GM19455 (cell line): Measurements from ENCODE around the gene TSPYL4.

ENCODE experiments used
- ATAC-seq: cut with Tn5 transposase; IDR thresholded peaks from one replicate; pipeline ENCODE4 v1.9.1; 2021; ENCODE audit not compliant: unreplicated experiment

Gene TSPYL4

DNA sequence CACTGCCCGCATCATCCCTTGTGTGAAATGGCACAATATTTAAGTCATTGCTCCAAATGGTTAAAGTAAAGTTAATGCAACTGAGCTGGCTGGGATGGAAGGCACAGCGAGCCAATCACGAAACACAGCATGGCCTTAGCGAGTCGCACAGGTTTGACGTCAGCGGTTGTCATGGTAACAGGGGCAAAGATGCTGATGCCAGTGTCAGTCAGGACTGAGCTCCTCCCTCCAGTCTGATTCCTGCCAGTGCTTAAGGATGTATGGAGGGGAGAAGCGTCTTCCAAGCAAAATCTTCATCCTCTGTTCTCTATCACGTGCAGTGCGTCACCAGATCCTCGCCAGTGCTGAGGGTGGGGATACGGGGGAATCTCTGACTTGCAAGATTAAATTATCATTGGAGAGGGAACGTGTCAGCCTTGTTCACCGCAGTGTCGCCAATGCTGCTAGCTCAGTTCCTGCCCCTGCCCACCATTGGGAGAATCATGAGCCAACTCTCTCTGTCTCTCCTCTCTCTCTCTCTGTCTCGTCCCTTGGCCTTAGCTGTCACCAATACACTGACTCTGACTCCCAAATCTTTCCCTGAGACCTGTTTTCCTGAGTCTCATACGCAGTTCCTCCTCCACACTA, 24.5 kb downstream of the TSPYL4 start:
- no peak for ATAC-seq

DNA sequence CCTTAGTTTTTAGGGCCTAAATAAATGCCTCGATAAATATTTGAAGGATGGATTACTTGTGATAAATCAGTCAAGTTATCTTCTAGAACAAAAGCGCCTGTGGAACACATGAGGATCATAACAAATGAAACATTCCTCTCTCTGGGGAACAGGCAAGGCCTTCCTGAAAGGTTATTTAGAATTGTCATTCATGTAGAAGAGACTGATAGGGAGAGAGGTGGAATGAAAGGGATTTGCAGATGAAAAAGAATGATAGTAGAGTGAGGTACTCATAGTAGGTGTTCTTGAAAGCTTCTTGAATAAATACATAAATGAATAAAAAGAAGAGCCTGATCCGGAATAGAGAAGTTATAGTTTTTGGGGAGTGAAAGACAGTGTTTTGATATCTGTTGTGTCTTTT, 30.5 kb downstream of the TSPYL4 start:
- no peak for ATAC-seq

DNA sequence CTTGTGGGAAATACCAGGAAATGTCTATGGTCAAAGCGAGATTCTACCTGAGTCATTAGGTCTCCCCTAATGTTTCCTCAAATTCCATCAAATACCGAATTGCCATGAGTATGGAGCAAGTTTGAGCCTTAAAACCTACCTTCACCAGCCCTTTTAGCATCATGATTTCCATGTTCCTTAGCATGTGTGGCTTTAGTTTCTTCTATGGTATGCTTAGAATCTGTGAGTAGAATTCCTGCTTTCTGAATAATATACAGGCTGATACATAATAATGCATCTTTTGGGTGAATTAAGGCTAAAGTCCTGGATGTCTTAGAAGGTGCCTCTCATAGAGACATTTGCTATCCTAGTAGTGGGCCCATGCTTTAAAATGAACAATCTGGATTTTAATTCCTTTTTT, 32.0 kb downstream of the TSPYL4 start:
- no peak for ATAC-seq

DNA sequence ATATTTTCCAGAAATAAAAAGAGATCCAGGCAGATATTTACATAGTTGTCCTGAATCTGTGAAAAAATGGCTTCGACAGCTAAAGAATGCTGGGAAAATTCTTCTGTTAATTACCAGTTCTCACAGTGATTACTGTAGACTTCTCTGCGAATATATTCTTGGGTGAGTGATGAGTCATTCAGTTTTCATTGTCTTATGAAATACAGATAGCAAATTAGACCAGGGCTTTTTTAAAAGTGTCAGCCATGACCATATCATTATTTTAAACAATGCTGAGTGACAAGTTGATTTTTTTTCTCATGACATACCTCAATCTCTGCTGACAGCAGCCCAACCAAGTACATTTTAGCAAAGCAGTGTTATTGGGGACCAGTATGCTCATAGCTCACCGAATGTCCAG, 32.8 kb downstream of the TSPYL4 start:
- no peak for ATAC-seq

DNA sequence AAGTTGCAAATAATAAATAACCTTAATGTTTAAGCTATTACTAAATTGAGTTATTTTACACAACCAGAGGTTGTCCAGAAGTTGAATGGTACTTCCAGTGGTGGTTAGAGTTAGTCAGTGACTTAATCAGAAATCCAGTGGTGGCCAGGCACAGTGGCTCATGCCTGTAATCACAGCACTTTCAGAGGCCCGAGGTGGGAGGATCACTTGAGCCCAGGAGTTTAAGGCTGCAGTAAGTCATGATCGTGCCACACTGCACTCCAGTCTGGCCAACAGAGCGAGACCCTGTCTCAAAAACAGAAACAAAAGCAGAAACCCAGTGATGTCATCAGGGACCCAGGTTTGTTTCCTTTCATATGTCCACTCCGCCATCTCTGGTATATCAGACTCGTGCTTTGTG, 35.0 kb downstream of the TSPYL4 start:
- ATAC-seq, result no peak

DNA sequence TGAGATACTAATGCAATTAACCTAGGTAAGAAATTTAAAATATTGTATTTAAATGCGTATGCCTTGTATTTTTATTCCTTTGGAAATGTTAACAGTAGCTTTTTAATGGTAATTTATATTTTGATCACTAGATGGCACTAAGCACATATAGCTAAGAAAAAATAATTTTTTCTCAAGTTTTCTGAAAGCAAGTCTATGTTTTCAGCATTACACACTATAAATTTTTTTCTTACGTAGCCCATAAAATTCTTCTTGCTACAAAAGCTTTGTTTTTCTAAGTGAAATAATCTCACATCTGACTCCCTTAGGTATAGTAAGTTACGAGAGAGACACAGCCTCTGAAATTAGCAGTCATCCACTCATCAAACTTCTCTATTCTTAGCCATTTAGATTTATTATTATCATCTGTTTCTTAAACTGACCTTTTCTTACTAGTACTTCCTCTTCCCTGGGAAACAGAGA, 35.7 kb downstream of the TSPYL4 start:
- ATAC-seq, result no peak

DNA sequence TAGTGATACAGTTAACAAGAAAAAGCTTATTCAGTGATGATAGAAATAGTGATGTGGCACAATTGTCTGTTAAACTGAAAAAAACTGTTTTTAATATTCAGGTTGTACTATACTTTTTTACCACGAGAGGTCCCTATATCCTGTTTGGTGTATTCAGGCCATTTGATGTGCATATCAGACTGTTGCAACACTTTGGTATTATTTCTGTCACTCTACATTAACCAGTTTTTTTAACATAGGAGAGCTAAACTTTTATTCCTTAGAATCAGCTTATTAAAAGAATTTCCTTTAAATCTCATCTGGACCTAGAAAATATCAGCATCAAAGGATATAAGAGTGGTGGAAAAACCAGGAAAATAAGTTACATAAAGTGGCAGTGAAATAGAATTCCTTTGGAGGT, 36.8 kb downstream of the TSPYL4 start:
- no peak for ATAC-seq

DNA sequence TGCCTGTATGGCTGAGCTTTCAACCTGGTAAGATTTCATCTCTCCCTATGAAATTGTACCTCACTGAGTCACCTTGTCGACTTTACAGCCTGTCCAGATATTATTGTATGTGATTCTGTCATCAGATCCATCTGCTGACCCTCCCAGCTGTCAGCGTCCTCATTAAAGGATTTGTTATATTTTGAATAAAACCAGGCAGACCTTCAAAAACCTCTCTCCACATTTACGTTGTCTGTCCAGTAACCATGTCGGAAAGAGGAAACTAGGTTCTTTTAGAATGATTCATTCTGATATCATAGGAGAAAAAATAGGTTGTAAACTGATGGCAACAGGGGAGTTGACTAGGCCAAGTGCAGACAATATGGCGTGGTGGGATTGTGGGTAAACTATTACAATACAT, 38.5 kb downstream of the TSPYL4 start:
- ATAC-seq, result no peak

DNA sequence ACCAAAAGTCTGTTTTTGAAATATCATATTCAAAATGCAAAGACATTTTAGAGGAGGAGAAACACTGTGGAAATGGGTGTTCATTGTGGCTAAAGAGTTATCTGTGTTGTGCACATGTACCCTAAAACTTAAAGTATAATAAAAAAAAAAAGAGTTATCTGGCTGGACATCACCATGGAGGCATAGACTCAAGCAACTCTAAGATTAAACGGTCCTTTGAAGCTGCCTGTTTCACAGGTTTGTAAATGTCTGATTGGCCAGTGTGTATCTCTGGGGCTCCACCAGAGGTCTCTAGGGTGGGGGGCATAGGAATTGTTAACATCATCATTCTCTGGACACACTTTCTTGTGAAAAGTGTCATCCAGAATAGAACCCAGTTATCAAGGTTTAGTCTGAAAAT, 39.2 kb downstream of the TSPYL4 start:
- ATAC-seq, result no peak

DNA sequence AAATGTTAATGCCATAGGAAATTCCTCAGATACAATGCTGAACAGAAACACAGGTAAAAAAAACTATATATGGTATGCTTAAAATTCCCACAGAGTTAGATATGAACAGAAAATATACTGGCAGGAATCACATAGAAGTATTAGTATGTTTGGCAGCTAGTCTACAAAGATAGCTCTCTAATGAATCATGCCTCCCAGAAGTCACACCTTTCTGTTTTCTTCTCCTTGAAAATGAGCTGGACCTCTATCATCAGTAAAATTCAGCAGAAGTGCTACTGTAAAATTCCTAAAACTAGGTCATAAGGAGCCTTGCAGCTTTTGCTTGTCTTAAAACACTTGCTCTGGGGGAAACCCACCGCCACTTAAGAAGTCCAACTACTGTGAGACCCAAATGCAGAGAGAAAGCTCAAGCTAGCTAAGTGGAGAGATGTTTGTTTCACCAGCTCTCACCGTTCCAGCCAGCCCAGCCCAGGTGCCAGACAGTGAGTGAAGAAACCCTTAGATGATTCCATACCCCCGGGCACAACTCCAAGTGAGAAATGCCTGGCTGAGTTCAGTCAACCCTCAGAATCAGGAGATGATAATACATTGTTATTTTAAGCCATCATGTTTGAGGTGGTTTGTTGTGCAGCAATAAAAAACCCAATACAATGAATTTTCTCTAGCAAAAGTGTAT, 43.0 kb downstream of the TSPYL4 start:
- no peak for ATAC-seq

DNA sequence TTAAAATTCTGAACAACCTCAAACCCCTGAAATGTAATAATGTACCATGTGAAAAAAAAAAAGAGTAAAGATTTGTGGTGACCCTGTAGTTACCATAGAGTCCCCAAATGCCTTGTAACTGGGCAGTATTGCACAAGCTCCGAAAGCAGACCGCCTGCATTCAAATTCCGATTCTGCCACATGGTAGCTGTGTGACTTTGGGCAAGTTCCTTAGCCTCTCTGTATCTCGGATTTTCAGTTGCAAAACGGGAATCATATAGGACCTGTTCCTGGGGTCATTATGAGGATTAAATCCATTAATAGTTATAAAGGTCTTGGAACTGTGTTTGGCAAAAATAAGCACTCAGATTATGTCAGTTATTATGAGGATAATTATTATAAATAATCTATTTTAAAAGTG, 43.6 kb downstream of the TSPYL4 start:
- ATAC-seq, result no peak

DNA sequence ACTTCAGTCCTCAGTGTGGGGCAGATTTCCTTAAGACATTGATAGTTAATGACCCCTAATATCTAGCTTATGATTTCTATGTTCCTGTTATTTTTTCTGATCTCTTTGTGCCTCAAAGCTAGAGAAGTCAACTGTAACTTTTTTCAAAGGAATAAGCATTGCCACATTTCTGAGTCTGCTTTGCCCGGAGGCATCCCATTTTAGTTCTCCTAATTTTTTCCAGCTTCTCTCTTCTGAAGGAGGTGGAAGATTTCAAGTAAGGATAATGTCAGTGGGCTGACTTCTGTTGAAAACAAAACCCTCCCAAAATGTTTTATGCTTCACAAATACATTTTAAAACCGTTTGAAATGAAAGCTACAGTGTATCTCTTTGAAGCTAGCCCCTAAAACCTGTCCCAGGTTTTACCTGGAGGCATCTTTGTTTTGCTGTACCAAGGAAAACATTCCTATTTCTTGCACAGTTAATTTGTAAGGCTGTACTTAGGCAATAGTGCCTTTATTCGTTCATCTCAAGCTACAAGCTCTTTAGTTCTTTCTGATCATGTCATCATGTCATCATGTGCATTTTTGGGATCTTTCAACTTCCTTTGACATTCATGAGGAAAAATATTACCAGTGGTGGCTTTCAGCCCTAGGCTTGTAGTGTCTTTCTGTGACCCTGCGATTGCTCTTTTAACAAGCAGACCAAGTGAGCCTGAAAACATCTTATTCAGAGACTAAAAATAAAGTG, 45.7 kb downstream of the TSPYL4 start:
- no peak for ATAC-seq

DNA sequence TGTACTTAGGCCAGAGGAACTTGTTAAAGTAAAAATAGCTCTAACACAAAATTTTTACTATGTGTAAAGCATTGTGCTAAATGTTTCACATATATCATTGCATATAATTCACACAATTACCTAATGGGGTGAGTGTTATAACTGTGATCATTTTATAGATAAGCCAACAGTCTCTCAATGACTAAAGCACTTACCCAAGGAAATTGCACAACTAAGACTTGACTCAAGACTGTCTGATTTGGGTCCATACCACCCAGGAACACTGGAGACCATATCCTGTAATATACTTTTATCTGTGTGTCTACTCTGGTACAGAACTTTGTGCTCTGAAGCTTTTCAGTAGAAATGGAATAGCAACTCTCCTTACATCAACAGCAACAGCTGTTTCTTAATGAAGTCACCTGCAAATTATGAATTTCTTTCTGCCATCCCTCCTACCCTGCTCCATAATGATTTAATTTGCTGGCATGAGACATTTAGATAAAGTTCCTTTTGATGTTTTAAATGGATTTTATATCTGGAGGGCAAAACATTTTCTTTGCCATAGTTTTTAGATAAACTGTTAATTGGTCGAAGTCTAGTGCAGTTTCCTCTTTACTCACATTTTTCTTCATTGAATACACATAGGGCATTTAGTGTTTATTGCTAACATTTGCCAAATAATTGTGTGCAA, 47.5 kb downstream of the TSPYL4 start:
- no peak for ATAC-seq

DNA sequence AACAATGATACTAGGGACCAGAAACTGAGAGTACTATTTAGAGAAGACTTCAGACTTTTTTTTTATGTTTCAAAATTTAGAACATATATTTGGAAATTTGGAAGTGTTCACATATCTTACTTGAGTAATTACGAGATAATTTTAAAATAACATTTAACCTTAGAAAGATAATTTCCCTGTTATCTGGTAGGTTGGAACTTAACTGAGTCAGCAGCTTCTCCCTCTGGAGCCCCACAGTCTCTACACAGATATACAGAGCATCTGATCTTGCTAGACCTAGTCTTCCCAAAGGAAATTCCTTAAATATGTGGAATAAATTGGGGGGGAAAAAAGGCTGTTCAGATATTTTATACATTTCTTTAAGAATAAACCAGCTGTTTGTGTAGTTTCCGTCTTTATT, 48.6 kb downstream of the TSPYL4 start:
- ATAC-seq, result no peak

DNA sequence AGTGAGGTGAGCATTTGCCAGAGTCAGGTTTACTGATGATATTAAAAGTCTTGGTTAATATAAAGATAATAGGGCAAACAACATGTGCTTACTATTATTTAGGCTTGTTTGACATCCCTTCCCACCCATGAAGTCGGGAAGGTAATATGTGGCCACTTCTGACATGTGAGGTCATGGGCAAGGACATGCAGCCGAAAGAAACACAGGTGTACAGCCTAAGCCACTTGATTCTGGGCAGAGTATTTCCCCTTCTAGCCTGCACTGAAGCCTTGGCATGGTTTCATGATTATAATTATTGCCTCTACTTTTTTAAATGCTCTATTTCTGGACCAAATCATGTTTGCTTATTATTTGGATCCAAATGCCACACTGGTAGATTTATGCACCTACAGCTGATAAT, 52.3 kb downstream of the TSPYL4 start:
- ATAC-seq, result no peak

DNA sequence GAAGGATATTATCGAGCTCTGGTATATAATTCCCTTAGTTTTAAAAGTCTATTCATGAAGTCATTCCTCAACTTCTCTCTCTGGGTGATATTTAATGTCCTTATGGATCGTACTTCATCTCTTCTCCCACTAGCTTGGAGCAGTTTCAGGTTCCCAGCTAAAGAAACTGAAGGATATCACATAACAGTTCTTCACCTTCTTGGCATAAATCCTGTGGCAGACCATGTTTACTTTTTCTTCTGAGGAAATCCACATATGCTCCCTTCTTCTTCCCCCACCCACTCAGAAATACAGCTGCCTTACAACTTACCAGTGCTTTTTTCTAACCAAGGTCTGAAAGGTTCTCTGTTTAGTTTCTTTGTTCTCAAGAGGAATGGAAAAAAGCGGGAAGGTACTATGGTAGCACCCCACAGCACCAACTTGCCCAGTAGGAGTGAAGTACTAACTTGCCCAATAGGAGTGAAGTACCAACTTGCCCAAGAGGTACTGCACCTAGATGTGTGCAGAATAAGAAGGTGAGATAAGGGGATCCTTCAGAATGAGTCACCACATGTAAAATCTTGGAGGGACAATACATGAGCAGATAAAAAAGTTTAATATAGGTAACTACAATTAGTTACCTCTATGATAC, 53.1 kb downstream of the TSPYL4 start:
- no peak for ATAC-seq
